Endodermal cell (in vitro differentiated cells): ENCODE data around the gene ALPK1. TPM values are rescaled to one million over a fixed set of nuclear protein-coding genes. Genes with fewer than 3 reads are reported as not detected.
"Not testable (repeated sequence)": the region's sequence is repeated elsewhere in the genome, so short reads cannot be mapped to it uniquely, and the experiment has no call there.

Experiments
- DNase-seq: peaks from one replicate; pipeline ENCODE4 v3.0.0-alpha.2; 2017
- H3K27ac ChIP-seq: 2 replicates; pipeline ENCODE4 v1.5.1; 2013; ENCODE audit warnings: mild to moderate bottlenecking, low read depth, low read length, moderate library complexity
- H3K27me3 ChIP-seq: 2 replicates; pipeline ENCODE4 v1.6.1; 2013; ENCODE audit warnings: mild to moderate bottlenecking, low read length, moderate library complexity; ENCODE audit not compliant: insufficient read depth, control insufficient read depth, poor library complexity, severe bottlenecking
- H3K36me3 ChIP-seq: 2 replicates; pipeline ENCODE4 v1.7.0; 2013; ENCODE audit warnings: mild to moderate bottlenecking, low read length, moderate library complexity; ENCODE audit not compliant: control insufficient read depth, insufficient read depth
- H3K4me1 ChIP-seq: one replicate; pipeline ENCODE4 v1.7.0; 2013; ENCODE audit warnings: low read length; ENCODE audit not compliant: control insufficient read depth, insufficient read depth
- H3K4me3 ChIP-seq: 2 replicates; pipeline ENCODE4 v1.5.1; 2013; ENCODE audit warnings: mild to moderate bottlenecking, low read length, moderate library complexity
- H3K9ac ChIP-seq: 2 replicates; pipeline ENCODE4 v1.6.1; 2013; ENCODE audit warnings: mild to moderate bottlenecking, low read length, moderate library complexity; ENCODE audit not compliant: poor library complexity, severe bottlenecking; ENCODE audit errors: extremely low read depth
- H3K9me3 ChIP-seq: 2 replicates; pipeline ENCODE4 v1.6.1; 2013; ENCODE audit warnings: mild to moderate bottlenecking, low read length, moderate library complexity; ENCODE audit not compliant: control insufficient read depth
- H3K27ac Mint-ChIP-seq: 2 replicates; pipeline ENCODE4 v1.8.0; 2020; ENCODE audit warnings: mixed read lengths
- H3K27me3 Mint-ChIP-seq: 2 replicates; pipeline ENCODE4 v1.8.0; 2021; ENCODE audit warnings: mild to moderate bottlenecking, mixed read lengths; ENCODE audit not compliant: insufficient read depth
- H3K36me3 Mint-ChIP-seq: 2 replicates; pipeline ENCODE4 v1.8.0; 2020; ENCODE audit warnings: low read depth, mixed read lengths
- H3K4me1 Mint-ChIP-seq: 2 replicates; pipeline ENCODE4 v1.8.0; 2020; ENCODE audit warnings: mixed read lengths
- H3K4me3 Mint-ChIP-seq: 2 replicates; pipeline ENCODE4 v1.8.0; 2020; ENCODE audit warnings: mild to moderate bottlenecking, moderate library complexity, mixed read lengths
- H3K9me3 Mint-ChIP-seq: 2 replicates; pipeline ENCODE4 v1.8.0; 2020; ENCODE audit warnings: mild to moderate bottlenecking, mixed read lengths
- WGBS, 2 experiments: methylation state at CpG; one replicate each; pipeline versions ENCODE4 v1.1.5 to v1.1.7; 2013; ENCODE audit warnings: missing lambda C conversion rate in 2 of 2, mixed read lengths in 1 of 2; ENCODE audit not compliant: insufficient coverage in 1 of 2, insufficient read length in 1 of 2; 5-methylcytosine and 5-hydroxymethylcytosine counted together
- total RNA-seq, 2 donors: library from RNA; stranded (reverse); fragmentation: NEBNext Ultra II Directional in 1 of 2; extraction: Animal tissue kit (Norgen Biotek cat#: 25700) in 1 of 2; gene quantifications; 2 replicates in 1 of 2; 3 replicates in 1 of 2; pipeline ENCODE4 v1.2.1, GENCODE V29; 2021
- TF ChIP-seq, protein P1 (sequence below): fragments of 200-600 bp; sonication (generic); conservative IDR thresholded peaks from 2 replicates; pipeline ENCODE4 v1.5.0; 2021; ENCODE audit warnings: antibody characterized with exemption, mild to moderate bottlenecking

The ALPK1 gene
- total RNA-seq, 2 donors from 2014 or later, result 0.24 to 0.44 TPM

DNA sequence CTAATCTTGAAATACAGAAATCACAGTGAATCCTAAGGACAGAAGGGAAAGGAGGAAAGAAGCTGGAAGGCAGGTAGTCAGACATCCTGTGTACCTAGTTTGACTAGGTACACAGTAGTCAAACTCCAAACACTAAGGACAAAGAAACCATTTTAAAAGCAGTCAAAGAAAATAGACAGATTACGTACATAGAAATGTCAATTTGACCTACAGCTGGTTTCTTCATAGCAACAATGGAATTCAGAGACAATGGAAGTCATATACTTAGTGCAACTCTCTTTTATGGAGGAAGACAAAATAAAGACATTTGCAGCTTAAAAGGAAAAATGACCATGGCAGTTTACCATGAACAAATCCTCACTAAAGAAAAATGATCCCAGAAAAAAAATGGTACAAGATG lies 139.8 kb downstream of the ALPK1 start:
- no peak overlapping the region for H3K27ac ChIP-seq
- H3K4me3 ChIP-seq, result no peak overlapping the region
- TF ChIP-seq, protein P1, sequence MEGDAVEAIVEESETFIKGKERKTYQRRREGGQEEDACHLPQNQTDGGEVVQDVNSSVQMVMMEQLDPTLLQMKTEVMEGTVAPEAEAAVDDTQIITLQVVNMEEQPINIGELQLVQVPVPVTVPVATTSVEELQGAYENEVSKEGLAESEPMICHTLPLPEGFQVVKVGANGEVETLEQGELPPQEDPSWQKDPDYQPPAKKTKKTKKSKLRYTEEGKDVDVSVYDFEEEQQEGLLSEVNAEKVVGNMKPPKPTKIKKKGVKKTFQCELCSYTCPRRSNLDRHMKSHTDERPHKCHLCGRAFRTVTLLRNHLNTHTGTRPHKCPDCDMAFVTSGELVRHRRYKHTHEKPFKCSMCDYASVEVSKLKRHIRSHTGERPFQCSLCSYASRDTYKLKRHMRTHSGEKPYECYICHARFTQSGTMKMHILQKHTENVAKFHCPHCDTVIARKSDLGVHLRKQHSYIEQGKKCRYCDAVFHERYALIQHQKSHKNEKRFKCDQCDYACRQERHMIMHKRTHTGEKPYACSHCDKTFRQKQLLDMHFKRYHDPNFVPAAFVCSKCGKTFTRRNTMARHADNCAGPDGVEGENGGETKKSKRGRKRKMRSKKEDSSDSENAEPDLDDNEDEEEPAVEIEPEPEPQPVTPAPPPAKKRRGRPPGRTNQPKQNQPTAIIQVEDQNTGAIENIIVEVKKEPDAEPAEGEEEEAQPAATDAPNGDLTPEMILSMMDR, result no peak
- H3K27me3 Mint-ChIP-seq, result peaks cover 25% of the 10 kb centered on the region
- H3K9me3 Mint-ChIP-seq, result no peaks in the 10 kb centered on the region
- WGBS, 2 experiments, result 93 to 100% methylated on average over 1 of the region's 1 CpG
- no peaks in the 10 kb centered on the region for H3K4me1 ChIP-seq
- no peaks in the 10 kb centered on the region for H3K36me3 ChIP-seq
- no peak for DNase-seq
- H3K36me3 Mint-ChIP-seq, result no peaks in the 10 kb centered on the region
- H3K9ac ChIP-seq, result no peak overlapping the region
- no peaks in the 10 kb centered on the region for H3K9me3 ChIP-seq
- no peak overlapping the region for H3K27ac Mint-ChIP-seq
- H3K4me3 Mint-ChIP-seq, result no peak overlapping the region
- H3K27me3 ChIP-seq, result peaks cover 33% of the 10 kb centered on the region
- H3K4me1 Mint-ChIP-seq, result no peaks in the 10 kb centered on the region

DNA sequence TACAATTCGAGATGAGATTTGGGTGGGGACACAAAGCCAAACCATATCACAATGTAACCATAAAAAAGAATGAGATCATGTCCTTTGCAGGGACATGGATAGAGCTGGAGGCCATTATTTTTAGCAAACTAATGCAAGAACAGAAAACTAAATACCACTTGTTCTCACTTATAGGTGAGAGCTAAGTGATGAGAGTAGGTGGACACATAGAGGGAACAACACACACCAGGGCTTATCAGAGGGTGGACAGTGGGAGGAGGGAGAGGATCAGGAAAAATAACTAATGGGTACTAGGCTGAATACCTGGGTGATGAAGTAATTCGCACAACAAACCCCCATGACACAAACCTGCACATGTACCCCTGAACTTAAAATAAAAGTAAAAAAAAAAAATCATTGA lies 145.1 kb downstream of the ALPK1 start:
- WGBS, 2 experiments, result 85% methylated on average over 1 of the region's 2 CpGs; no CpG with 5 or more reads in 1 of the 2 experiments
- not testable (repeated sequence) for H3K4me1 Mint-ChIP-seq

DNA sequence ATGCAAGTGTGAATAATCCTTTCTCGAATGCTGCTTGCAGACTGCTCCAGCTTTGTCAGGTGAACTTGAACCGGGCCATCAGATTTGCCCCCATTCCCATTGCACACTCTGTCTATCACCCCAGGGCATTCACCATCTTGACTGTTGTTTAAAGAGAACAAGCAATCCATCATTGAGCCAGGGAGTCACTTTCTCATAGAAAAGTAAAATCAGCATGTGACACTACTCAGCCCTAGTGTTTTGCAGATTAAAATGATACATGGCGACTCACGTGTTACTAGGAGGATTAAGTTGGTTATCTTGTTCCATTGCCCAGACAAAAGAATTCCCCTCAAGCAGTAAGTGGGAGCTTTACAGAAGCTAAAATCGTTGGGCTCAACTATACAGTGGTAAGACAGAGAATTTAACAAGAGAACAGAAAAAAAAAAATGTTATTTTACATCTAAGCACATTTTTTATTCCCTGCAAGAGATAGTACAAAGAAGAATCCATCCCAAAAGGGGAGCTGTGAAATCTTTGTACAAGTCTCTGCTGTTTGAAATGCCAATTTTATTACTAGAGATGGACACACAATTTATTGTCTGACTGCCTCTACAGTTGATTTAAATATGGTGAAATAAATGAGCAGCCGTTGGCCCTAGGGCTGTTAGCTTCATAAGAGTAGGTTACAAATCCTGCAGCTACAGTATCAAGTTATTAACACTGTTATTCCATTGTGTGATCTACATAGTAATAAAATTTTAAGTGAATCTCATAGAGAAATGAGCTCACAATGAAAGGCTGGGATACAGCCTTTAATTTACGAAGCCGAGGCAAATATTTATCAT lies 151.3 kb downstream of the ALPK1 start:
- no peaks in the 10 kb centered on the region for H3K27me3 ChIP-seq
- no peak overlapping the region for H3K4me3 ChIP-seq
- no peaks in the 10 kb centered on the region for H3K36me3 ChIP-seq
- no peaks in the 10 kb centered on the region for H3K4me1 ChIP-seq
- 61 to 78% methylated on average over 5 to 7 of the region's 8 CpGs for WGBS, 2 experiments
- H3K9ac ChIP-seq, result no peak overlapping the region
- H3K4me1 Mint-ChIP-seq, result peaks cover 11% of the 10 kb centered on the region
- H3K9me3 ChIP-seq, result peaks cover 12% of the 10 kb centered on the region
- TF ChIP-seq, protein P1, result no peak
- H3K36me3 Mint-ChIP-seq, result no peaks in the 10 kb centered on the region
- peak overlapping the region; percentile 88 for H3K27ac ChIP-seq
- H3K27me3 Mint-ChIP-seq, result no peaks in the 10 kb centered on the region
- H3K27ac Mint-ChIP-seq, result no peak overlapping the region
- peaks cover 9% of the 10 kb centered on the region for H3K9me3 Mint-ChIP-seq
- H3K4me3 Mint-ChIP-seq, result no peak overlapping the region
- no peak for DNase-seq

More for the DNA sequence above, 145.1 kb downstream of the ALPK1 start:
- not testable (repeated sequence) for H3K9me3 Mint-ChIP-seq, H3K9ac ChIP-seq, H3K4me3 ChIP-seq, H3K27ac Mint-ChIP-seq, H3K27ac ChIP-seq, H3K36me3 ChIP-seq, H3K4me1 ChIP-seq, H3K36me3 Mint-ChIP-seq, DNase-seq, H3K4me3 Mint-ChIP-seq
- peaks cover 16% of the 10 kb centered on the region for H3K27me3 Mint-ChIP-seq
- peaks cover 12% of the 10 kb centered on the region for H3K9me3 ChIP-seq
- H3K27me3 ChIP-seq, result peaks cover 21% of the 10 kb centered on the region
